Measurements from ENCODE around the gene MRPS6.

MRPS6 gene

GRCh38 chr21:34073032-34073748 lies at the start of gene MRPS6, which contains the start of gene SLC5A3:
TSS of gene MRPS6 (plus strand) at chr21:34073578. CDS start at chr21:34073701, 123 bp downstream.
TSS of gene SLC5A3 (plus strand) at chr21:34073578. CDS start at chr21:34095199, 21,621 bp downstream.
- peak; percentile 53 for DNase-seq

- DNase-seq = no peak
Observed at GRCh38 chr21:34023691-34024373, 49.5 kb upstream of the MRPS6 start.

GRCh38 chr21:34024374-34024693 lies 49.0 kb upstream of the MRPS6 start:
- no peak for DNase-seq

- DNase-seq = no peak
Observed at GRCh38 chr21:34027721-34028461, 45.5 kb upstream of the MRPS6 start.

GRCh38 chr21:34029743-34030528 lies 43.4 kb upstream of the MRPS6 start:
- peak; percentile 19 for DNase-seq

GRCh38 chr21:34031835-34032370 lies 41.5 kb upstream of the MRPS6 start:
- DNase-seq = no peak

- no peak for DNase-seq
Observed at GRCh38 chr21:34034369-34035014, 38.9 kb upstream of the MRPS6 start.

GRCh38 chr21:34035619-34036354 lies 37.6 kb upstream of the MRPS6 start:
- DNase-seq = no peak

GRCh38 chr21:34037009-34037795 lies 36.2 kb upstream of the MRPS6 start:
- no peak for DNase-seq

GRCh38 chr21:34039678-34040382 lies 33.5 kb upstream of the MRPS6 start:
- no peak for DNase-seq

- DNase-seq = no peak
Observed at GRCh38 chr21:34042735-34043134, 30.6 kb upstream of the MRPS6 start.

- no peak for DNase-seq
Observed at GRCh38 chr21:34043333-34043732, 30.0 kb upstream of the MRPS6 start.

GRCh38 chr21:34046917-34047316 lies 26.5 kb upstream of the MRPS6 start:
- no peak for DNase-seq

GRCh38 chr21:34047835-34048234 lies 25.5 kb upstream of the MRPS6 start:
- no peak for DNase-seq

- no peak for DNase-seq
Observed at GRCh38 chr21:34052171-34052570, 21.2 kb upstream of the MRPS6 start.

- no peak for DNase-seq
Observed at GRCh38 chr21:34054259-34054658, 19.1 kb upstream of the MRPS6 start.

GRCh38 chr21:34055615-34056014 lies 17.8 kb upstream of the MRPS6 start:
- no peak for DNase-seq

GRCh38 chr21:34061983-34062382 lies 11.4 kb upstream of the MRPS6 start:
- no peak for DNase-seq

- no peak for DNase-seq
Observed at GRCh38 chr21:34065027-34065426, 8.4 kb upstream of the MRPS6 start.

- no peak for DNase-seq
Observed at GRCh38 chr21:34071683-34072082, 1.7 kb upstream of the MRPS6 start.
